K562 (cell line): ENCODE data around the gene EPS8L1.

Experiments
- FOXM1 ChIP-seq, 2 experiments: fragments of 450-650 bp in 1 of 2; sonication (generic) in 1 of 2; formaldehyde crosslinking in 1 of 2; IDR thresholded peaks; 2 replicates each; pipeline versions ENCODE4 v1.6.1 to v1.9.0; 2017 to 2022; ENCODE audit warnings: low read depth in 2 of 2, mild to moderate bottlenecking in 2 of 2, missing genetic modification reagents in 1 of 2, moderate library complexity in 1 of 2
- GATA2 ChIP-seq: sonication (generic); formaldehyde crosslinking; IDR thresholded peaks from 2 replicates; pipeline ENCODE4 v1.4.0; 2020; ENCODE audit warnings: mild to moderate bottlenecking, missing genetic modification reagents
- NUFIP1 ChIP-seq: fragments of 450-650 bp; IDR thresholded peaks from 2 replicates; pipeline ENCODE4 v1.6.1; 2018; ENCODE audit not compliant: partially characterized antibody
- PHF21A ChIP-seq: fragments of 450-650 bp; IDR thresholded peaks from 2 replicates; pipeline ENCODE4 v1.6.1; 2017; ENCODE audit warnings: low read depth, borderline replicate concordance
- POLR2A ChIP-seq: fragments of 450-650 bp; conservative IDR thresholded peaks from 2 replicates; pipeline ENCODE4 v1.6.1; 2016
- RBM34 ChIP-seq: fragments of 200-400 bp; formaldehyde crosslinking; IDR thresholded peaks from 2 replicates; pipeline ENCODE4 v1.6.1; 2018; ENCODE audit warnings: low read length, borderline replicate concordance; ENCODE audit not compliant: insufficient read depth
- RFX5 ChIP-seq: IDR thresholded peaks from 2 replicates; pipeline ENCODE4 v1.6.1; 2011; ENCODE audit warnings: low read depth, mild to moderate bottlenecking, improper control_type of control experiment, low read length
- TF ChIP-seq, protein P1 (sequence below), 3 experiments: IDR thresholded peaks in 2 of 3; conservative IDR thresholded peaks in 1 of 3; 2 replicates each; pipeline ENCODE4 v1.5.1; 2011 to 2012; ENCODE audit warnings: low read length in 3 of 3, mild to moderate bottlenecking in 3 of 3, control low read depth in 2 of 3, improper control_type of control experiment in 1 of 3, inconsistent platforms in 1 of 3, low read depth in 1 of 3, mixed read lengths in 1 of 3, moderate library complexity in 1 of 3; ENCODE audit not compliant: insufficient read depth in 2 of 3
- TF ChIP-seq, protein P2 (sequence below): fragments of 450-650 bp; IDR thresholded peaks from 2 replicates; pipeline ENCODE4 v1.6.1; 2016; ENCODE audit warnings: low read depth
- TF ChIP-seq, protein P3 (sequence below): sonication (generic); formaldehyde crosslinking; IDR thresholded peaks from 2 replicates; pipeline ENCODE4 v1.5.0; 2020; ENCODE audit warnings: missing genetic modification reagents

DNA sequence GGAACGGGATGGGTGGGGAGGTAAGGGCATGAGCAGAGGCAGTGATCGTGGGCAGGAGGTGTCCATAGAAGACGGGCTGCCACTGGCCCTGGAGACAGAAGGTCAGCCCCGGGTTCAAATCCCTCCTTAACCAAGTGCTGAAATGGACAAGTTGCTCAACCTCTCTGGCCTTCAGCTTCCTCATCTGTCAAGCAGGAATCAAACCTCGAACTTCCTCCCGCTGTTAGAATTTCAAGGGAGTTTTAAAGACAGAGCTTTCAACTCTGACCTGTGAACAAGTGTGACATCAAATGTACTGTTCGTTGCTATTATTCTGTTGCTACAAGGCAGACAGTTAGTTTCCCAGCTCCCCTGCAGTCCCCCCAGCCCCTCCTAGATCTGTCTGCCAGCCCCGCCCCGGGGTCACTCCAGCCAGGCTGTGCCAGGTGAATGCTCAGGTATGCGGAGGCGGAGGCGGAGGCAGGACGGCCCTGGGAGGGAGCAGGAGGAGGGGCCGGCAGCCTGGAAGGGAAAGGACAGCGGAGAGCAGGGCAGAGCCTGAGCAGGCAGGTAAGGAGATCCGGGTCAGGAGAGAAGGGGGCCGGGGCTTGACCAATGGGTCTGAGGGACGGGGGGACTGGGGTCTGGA lies at the start of gene EPS8L1:
- TF ChIP-seq, protein P1, sequence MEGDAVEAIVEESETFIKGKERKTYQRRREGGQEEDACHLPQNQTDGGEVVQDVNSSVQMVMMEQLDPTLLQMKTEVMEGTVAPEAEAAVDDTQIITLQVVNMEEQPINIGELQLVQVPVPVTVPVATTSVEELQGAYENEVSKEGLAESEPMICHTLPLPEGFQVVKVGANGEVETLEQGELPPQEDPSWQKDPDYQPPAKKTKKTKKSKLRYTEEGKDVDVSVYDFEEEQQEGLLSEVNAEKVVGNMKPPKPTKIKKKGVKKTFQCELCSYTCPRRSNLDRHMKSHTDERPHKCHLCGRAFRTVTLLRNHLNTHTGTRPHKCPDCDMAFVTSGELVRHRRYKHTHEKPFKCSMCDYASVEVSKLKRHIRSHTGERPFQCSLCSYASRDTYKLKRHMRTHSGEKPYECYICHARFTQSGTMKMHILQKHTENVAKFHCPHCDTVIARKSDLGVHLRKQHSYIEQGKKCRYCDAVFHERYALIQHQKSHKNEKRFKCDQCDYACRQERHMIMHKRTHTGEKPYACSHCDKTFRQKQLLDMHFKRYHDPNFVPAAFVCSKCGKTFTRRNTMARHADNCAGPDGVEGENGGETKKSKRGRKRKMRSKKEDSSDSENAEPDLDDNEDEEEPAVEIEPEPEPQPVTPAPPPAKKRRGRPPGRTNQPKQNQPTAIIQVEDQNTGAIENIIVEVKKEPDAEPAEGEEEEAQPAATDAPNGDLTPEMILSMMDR (IDR thresholded peaks at IDR 0.05 in 2 of 3, conservative IDR thresholded peaks at IDR 0.05 in 1 of 3; ENCODE audit: insufficient read depth in 2 of 3, low read depth in 1 of 3, low read length in 3 of 3) = no peak
- TF ChIP-seq NUFIP1 = no peak
- no peak for TF ChIP-seq FOXM1 (IDR thresholded peaks at IDR 0.05; ENCODE audit: low read depth)
- no peak for TF ChIP-seq FOXM1 (CRISPR knock-in tag; IDR thresholded peaks at IDR 0.05; ENCODE audit: low read depth)
- TF ChIP-seq, protein P2, sequence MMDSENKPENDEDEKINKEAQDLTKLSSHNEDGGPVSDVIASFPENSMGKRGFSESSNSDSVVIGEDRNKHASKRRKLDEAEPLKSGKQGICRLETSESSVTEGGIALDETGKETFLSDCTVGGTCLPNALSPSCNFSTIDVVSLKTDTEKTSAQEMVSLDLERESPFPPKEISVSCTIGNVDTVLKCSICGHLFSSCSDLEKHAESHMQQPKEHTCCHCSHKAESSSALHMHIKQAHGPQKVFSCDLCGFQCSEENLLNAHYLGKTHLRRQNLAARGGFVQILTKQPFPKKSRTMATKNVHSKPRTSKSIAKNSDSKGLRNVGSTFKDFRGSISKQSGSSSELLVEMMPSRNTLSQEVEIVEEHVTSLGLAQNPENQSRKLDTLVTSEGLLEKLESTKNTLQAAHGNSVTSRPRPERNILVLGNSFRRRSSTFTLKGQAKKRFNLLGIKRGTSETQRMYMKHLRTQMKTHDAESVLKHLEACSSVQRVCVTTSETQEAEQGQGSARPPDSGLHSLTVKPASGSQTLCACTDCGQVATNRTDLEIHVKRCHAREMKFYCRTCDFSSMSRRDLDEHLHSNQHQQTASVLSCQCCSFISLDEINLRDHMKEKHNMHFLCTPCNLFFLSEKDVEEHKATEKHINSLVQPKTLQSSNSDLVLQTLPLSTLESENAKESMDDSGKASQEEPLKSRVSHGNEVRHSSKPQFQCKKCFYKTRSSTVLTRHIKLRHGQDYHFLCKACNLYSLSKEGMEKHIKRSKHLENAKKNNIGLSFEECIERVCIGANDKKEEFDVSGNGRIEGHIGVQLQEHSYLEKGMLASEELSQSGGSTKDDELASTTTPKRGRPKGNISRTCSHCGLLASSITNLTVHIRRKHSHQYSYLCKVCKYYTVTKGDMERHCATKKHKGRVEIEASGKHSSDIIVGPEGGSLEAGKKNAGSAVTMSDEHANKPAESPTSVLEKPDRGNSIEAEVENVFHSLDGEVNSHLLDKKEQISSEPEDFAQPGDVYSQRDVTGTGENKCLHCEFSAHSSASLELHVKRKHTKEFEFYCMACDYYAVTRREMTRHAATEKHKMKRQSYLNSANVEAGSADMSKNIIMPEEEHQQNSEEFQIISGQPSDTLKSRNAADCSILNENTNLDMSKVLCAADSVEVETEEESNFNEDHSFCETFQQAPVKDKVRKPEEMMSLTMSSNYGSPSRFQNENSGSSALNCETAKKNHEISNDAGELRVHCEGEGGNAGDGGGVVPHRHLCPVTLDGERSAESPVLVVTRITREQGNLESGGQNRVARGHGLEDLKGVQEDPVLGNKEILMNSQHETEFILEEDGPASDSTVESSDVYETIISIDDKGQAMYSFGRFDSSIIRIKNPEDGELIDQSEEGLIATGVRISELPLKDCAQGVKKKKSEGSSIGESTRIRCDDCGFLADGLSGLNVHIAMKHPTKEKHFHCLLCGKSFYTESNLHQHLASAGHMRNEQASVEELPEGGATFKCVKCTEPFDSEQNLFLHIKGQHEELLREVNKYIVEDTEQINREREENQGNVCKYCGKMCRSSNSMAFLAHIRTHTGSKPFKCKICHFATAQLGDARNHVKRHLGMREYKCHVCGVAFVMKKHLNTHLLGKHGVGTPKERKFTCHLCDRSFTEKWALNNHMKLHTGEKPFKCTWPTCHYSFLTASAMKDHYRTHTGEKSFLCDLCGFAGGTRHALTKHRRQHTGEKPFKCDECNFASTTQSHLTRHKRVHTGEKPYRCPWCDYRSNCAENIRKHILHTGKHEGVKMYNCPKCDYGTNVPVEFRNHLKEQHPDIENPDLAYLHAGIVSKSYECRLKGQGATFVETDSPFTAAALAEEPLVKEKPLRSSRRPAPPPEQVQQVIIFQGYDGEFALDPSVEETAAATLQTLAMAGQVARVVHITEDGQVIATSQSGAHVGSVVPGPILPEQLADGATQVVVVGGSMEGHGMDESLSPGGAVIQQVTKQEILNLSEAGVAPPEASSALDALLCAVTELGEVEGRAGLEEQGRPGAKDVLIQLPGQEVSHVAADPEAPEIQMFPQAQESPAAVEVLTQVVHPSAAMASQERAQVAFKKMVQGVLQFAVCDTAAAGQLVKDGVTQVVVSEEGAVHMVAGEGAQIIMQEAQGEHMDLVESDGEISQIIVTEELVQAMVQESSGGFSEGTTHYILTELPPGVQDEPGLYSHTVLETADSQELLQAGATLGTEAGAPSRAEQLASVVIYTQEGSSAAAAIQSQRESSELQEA = no peak
- no peak for TF ChIP-seq POLR2A
- TF ChIP-seq RFX5 = no peak
- TF ChIP-seq, protein P3, sequence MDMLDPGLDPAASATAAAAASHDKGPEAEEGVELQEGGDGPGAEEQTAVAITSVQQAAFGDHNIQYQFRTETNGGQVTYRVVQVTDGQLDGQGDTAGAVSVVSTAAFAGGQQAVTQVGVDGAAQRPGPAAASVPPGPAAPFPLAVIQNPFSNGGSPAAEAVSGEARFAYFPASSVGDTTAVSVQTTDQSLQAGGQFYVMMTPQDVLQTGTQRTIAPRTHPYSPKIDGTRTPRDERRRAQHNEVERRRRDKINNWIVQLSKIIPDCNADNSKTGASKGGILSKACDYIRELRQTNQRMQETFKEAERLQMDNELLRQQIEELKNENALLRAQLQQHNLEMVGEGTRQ (CRISPR knock-in tag) = no peak
- TF ChIP-seq GATA2 (CRISPR knock-in tag) = no peak
- TF ChIP-seq PHF21A = no peak
- no peak for TF ChIP-seq RBM34
